Stimulated activated CD8-positive, alpha-beta memory T cell treated with anti-CD3 and anti-CD28 coated beads, Interleukin-15, amount 100 ng/mL, for 48 hours (primary cell): ENCODE measurements around the gene HTR6.

Experiments used
- DNase-seq, 2 donors: peaks; one replicate each; pipeline ENCODE4 v3.0.0-alpha.2; 2020; ENCODE audit warnings: low read depth in 2 of 2

The HTR6 gene

GRCh38 chr1:19688041-19688842, 23.6 kb downstream of the HTR6 start:
- no peak for DNase-seq

- no peak for DNase-seq
These were observed 24.5 kb downstream of the HTR6 start for GRCh38 chr1:19689085-19689757.

GRCh38 chr1:19689856-19690255, 25.2 kb downstream of the HTR6 start:
- no peak for DNase-seq

DNA sequence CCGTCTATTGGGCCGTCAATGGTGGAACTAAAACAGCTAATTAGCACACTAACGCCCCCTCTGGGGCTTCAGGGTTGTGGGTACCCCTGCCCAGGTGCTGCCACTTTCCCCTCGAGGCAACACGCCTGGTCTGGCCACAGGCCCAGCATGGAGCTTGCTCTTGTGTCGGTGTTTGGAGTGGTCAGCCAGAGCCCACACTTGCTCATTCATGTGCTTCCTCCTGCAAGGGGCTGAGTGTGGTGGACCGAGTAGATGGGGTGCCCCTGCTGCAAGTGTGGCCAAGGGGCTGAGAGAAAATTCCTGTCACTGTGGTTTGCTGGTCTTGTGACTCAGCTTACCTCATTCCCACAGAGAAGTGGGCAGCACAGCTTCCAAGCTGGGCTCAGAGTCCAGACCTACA, 25.7 kb downstream of the HTR6 start:
- DNase-seq = no peak

DNA sequence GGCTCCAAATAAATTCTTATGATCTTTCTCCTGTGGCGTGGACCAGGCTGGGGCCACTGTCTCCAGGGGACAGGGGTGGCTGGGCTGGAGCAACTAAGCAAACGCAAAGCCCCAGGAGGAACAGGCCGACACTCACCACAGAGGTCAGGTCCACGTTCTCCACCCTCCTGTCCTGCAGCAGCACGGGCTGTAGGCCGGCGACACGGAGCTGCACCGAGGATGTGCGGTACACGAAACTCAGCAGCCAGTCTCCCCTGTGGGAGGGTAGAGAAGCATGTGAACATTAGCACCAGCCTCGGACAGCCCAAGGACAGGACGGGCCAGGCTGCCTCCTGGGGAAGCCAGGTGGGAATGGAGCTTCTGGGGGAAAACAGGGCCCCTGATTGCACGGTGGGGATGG, 29.6 kb downstream of the HTR6 start:
- no peak for DNase-seq

- DNase-seq = no peak
These were observed 31.1 kb downstream of the HTR6 start for GRCh38 chr1:19695772-19696171.

- DNase-seq = no peak
These were observed 32.1 kb downstream of the HTR6 start for GRCh38 chr1:19696820-19697219.

- DNase-seq = no peak
These were observed 33.5 kb downstream of the HTR6 start for GRCh38 chr1:19698181-19698580.

DNA sequence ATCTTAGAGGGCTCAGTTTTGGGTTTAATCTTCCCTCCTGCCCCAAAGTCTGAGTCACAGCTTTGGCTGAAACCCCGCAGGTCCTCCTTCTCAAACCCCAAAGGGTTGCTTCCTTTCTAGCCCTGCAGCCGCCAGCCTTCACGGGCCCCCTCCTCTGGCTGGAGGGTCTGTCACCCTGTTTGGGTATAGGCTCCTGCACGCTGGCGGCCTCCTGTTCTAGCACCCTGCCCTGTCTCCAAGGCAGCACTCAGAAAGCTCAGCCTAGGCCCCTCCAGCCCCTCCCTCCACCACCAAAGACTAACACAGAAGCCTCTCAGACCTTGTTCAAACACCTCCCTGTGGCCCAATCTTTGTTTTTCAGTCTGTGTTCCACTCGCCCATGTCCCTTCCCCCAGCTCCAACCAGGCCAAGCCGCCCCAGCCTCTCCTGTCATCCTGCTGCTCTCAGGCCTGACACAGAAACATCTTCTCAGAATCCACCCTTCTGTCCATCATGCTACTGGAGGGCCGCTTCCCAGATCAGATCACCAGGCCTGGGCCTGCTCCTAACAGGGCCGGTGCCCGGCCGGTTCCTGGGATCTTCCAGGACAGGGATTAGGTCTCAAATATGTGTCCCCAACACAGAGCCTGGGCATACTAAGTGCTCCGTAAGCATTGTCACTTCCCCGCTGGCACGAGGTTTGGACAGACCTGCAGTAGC, 35.6 kb downstream of the HTR6 start:
- no peak for DNase-seq

- DNase-seq = no peak
These were observed 38.6 kb downstream of the HTR6 start for GRCh38 chr1:19703280-19703679.

DNA sequence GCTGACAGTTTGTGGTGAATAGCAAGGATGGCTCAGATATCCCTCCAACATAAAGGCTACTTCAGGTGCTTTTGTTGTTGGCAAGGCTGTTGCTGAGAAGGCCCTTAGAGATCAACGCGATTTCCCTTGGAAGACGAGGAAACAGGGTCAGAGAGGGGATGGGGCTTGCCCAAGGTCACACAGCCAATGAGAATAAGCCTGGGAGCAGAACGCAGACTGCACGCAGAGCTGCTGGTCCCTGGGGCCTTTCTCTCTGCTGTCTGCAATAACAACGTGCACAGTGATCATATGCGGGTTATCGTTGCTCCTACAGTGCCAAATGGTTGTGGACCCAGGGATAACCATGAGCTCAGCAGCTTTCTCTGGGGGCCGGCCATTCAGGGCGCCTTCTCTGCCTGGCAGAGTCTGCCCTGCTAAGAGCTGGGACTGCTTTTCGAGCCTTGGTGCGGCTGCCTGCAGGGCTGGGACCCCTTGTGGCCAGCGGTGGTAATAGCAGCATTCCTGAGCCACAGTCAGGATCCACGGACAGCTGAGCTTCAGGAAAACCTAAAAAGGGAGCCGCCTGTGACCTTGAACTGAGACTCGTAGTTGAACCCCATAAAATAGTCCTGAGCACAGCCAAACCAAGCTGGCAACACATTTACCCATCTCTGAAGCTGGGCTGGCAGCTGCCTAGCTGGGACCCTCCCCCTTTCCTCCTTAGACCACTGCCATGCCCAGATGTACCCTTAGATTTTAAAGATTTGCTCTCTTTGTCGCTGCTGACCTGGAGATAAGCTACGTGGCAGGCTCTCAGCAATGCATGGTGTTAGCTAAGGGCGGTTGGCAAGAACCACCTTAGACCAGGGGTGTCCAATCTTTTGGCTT, 39.8 kb downstream of the HTR6 start:
- DNase-seq = peak; percentile 19 to 20

DNA sequence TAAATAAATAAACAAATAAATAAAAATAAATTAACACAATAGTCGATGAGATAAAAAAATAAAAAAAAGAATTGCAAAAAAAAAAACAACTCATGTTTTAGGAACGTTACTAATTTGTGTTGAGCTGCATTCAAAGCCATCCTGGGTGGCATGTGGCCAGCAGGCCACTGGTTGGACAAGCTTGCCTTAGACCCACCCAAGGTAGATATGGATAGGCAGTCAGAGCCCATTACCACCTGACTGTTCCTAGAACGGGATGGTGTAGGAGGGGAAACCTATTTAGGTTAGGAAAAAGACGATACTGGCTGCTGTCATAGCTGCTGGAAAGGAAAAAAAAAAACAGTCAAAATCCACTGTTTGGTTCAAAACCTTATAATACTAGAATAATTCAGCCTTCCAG, 40.8 kb downstream of the HTR6 start:
- DNase-seq = no peak

DNA sequence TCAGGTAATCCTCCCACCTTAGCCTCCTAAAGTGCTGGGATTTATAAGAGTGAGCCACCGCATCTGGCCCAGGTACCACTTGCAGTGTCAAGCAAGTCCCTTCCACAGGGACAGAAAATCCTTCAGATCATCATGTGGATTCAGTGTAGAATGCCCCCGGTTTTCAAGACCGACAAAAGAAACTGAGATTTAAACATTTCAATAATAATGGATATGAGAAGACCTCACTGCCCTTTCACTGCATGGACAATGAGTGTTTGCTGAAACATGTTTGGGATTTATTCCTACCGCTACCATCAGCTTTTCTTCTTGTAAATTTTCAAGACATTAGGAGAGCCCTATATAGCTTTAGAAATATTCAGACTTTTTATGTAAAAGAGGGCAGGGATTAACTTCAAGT, 41.5 kb downstream of the HTR6 start:
- DNase-seq = no peak

DNA sequence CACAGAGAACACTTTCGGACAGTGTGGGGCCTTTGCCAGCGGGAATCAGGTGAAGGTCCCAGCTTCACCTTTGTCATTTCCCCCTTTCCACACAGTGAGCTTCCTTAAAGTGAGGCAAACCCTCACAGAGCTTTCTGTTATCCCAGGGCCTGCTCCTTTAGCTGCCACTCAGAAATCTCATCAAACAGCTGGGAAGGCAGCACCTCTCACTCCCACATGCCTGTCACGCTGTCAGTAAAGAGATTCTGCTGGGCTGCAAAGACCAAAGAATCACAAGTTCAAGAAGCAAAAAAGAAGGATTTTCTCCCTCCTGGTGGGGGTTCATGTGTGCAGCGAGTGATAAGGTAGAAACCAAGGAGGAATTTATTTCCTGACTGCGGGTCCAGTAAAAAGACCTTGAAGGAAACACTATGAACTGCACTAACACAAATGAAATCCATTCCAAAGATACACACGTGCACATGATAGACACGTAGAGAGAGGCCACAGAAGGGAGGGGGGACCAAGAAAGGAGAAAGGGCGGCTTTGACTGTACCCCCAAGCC, 44.0 kb downstream of the HTR6 start:
- DNase-seq = no peak

DNA sequence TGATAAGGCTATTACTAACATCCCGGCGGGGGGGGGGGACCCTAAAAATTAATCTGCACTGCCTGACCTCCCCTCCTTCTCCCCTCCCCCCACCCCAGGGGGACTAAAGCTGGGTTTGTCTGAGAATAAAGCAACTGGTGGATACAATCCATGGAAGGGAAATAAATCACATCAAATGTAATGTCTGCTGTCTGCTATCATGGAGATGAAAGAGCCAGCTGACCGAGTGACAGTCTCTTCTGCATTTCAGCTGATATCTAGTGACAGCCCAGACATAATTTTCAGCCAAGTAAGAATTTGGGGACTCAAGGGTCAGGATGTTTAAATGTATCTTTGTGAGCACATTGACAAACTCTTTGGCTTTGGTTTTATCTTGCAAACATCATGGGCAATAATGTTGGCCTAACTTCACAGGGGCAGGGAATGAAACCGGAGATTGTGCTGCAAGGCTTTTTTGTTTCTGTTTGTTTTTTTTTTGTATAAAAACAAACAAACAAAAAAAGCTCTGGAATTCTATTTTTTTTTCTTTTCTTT, 44.7 kb downstream of the HTR6 start:
- DNase-seq = no peak

DNA sequence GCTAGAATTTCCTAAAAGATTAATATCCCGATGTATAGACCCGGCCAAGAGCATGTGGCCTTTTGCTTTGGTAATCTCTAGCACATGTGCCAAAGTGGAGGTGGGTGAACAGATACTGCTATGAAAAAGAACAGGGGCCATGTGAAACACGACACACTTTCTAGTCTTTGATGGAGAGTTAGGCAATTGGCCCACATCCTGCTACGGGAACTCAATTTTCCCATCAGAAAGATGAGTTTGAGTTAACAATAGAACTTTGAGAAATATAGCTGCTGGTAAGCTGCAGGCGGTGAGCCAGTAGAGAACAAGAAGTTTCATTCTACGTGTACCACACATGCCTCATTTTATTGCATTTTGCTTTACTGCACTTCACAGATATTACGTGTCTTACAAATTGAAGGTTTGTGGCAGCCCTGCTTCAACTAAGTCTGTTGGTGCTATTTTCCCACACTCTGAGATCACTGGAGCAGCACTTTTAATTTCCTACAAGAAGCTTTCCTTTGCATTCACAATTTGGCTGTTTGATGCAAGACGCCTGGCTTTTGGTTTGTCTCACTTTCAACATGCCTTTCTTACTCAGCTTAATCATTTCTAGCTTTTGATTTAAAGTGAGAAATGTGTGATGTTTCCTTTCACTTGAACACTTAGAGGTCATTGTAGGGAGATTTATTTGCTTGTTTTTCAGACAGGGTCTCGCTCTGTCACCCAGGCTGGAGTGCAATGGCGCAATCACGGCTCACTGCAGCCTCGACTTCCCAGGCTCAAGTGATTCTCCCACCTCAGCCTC, 46.3 kb downstream of the HTR6 start:
- peak; percentile 7 to 36 for DNase-seq

DNA sequence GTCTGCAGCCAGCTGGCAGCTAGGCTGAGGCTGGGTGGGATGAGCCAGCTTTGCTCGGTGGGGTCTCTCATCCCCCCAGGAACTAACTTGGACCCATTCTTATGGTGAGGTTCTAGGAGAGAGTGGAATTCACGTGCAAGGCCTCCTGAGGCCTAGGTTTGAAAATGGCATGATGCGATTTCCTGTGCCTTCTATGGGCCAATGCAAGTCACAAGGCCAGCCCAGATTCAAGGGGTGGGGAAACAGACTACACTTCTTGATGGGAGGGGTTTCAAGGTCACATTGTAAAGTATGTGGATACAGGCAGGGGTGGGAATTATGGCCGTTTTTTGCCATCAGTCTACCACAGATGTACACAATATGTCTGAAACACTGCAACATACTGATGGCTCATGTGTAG, 48.3 kb downstream of the HTR6 start:
- DNase-seq = no peak

GRCh38 chr1:19715334-19716203, 50.9 kb downstream of the HTR6 start:
- peak; percentile 80 to 82 for DNase-seq

DNA sequence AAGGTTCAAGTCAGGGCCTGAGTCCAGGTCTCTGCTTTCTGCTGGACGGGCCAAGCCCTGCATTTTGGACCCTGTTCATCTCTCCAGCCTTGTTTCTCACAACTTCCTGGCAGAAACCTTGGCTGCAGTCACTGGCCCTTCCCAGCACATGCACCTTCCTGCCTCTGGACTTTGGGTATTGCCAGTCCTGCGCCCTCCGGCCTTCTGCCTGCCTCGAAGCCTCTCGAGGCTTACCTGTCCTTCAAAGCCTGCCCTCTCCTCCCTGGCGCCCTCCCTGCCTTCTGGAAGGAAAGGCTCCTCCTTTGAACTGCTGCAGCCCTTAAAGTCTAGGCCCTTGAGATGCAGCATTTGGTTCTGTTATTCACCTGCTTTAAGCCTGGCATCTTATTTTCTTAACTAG, 52.8 kb downstream of the HTR6 start:
- no peak for DNase-seq

DNA sequence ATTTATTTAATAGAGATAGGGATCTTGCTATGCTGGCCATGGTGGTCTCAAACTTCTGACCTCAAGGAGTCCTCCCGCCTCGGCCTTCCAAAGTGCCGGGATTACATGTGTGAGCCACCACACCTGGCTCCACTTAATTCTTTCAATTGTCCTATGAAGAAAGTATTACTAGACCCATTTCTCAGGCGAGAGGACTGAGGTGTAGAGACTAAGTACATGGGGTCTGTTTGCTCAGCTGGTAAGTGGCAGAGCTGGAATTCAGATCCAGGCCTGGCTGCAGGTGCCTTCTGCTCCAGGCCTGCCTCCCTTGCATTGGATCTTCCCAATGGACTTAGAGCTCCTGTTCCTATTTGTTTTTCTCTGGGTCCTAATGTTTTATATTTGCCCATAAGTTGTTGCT, 55.5 kb downstream of the HTR6 start:
- DNase-seq = no peak
